SJCRH30 (cell line): ENCODE measurements around the gene BICDL1. TPM values are rescaled to one million over a fixed set of nuclear protein-coding genes. Genes with fewer than 3 reads are reported as not detected.

ENCODE experiments used
- DNase-seq, 2 experiments: peaks; one replicate each; pipeline ENCODE4 v3.0.0-alpha.2; 2015 to 2020
- H3K27ac ChIP-seq: fragments of 250-450 bp; sonication (Bioruptor Pico); 2 replicates; pipeline ENCODE4 v1.5.1; 2020; ENCODE audit warnings: mild to moderate bottlenecking, moderate library complexity
- H3K27me3 ChIP-seq: fragments of 250-450 bp; sonication (Bioruptor Pico); 2 replicates; pipeline ENCODE4 v1.5.1; 2020; ENCODE audit warnings: mild to moderate bottlenecking, moderate library complexity
- H3K36me3 ChIP-seq: fragments of 250-450 bp; sonication (Bioruptor Pico); 2 replicates; pipeline ENCODE4 v1.5.1; 2020; ENCODE audit warnings: mild to moderate bottlenecking, moderate library complexity
- H3K4me1 ChIP-seq: fragments of 250-450 bp; sonication (Bioruptor Pico); 2 replicates; pipeline ENCODE4 v1.5.1; 2020; ENCODE audit warnings: mild to moderate bottlenecking, moderate library complexity
- H3K4me3 ChIP-seq: fragments of 250-450 bp; sonication (Bioruptor Pico); 2 replicates; pipeline ENCODE4 v1.5.1; 2020; ENCODE audit warnings: mild to moderate bottlenecking, moderate library complexity
- H3K9me3 ChIP-seq: fragments of 250-450 bp; sonication (Bioruptor Pico); replicated peaks from 2 replicates; pipeline ENCODE4 v1.5.1; 2020; ENCODE audit warnings: mild to moderate bottlenecking, moderate library complexity
- total RNA-seq: library from RNA; depleted of rRNA; stranded (reverse); fragments of >200 nt; shearing (Covaris generic); gene quantifications from 2 replicates; pipeline ENCODE4 v1.2.3, GENCODE V29; 2014

Gene BICDL1
- total RNA-seq, 1 experiment from 2014 or later, result not detected

DNA sequence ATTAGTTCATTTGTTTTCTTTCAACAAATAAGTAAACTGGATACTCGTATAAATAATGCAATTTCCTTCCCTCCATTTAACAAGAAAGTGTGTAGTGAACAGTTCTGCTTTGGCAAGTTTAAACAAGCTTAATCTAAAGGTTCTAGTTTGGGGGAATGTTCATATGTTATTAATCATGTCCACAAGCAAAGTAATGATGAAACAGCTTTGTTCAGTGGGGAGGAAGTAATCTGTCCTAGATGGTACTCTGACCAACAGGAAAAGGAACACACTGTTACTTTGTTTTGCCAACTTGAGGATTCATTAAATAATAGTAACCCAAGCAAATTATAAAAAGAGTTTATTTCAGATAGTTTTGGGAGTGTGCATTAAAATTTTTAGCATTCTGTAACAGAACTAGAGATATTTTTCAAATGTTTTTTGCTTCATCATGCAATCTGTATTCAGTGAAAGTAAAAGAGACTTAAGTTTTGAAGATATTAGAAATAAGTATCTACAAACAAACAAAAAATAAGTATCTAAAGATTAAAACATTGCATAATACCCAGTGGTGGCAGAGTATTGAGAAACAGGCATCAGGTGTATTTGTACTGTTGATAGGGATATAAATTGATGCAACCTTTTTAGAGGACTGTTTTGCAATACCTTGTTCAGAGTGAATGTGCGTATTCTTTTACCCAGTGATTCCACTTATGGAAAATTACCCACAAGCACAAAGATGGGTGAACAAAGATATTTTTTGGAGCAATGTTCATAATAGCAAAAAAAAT is 66.4 kb downstream of the BICDL1 start:
- H3K9me3 ChIP-seq, result no peaks in the 10 kb centered on the region

DNA sequence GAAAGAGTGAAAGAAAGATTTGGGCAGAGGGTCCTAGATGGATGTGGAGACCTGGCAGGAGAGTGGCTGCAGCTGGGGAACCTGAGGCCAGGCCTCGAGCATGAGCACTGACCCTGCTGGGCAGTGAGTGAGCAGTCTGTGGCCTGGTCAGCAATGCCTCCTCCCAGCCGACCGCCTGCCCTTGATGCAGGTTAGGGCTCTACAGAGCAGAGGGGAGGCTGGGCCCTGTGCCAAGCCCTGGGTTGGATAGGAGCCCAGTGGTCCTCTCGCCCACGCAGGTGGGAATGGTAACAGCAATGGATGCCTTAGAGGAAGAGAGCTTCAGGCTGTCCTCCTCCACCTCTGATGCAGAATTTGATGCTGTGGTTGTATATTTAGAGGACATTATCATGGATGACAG is 67.7 kb downstream of the BICDL1 start:
- Histone ChIP-seq H3K27me3 (peaks cover 6% of the 10 kb centered on the region; the same call in 1 of the 2 replicates), H3K27ac (no peak overlapping the region), H3K4me1 (no peaks in the 10 kb centered on the region), H3K9me3 (no peaks in the 10 kb centered on the region), H3K36me3 (no peaks in the 10 kb centered on the region), H3K4me3 (no peak overlapping the region)
- DNase-seq, result no peak

More for the DNA sequence above, 66.4 kb downstream of the BICDL1 start:
- peaks cover 2% of the 10 kb centered on the region; the same call in 1 of the 2 replicates for H3K27me3 ChIP-seq
- H3K27ac ChIP-seq, result no peak overlapping the region
- no peaks in the 10 kb centered on the region for H3K4me1 ChIP-seq
- no peak for DNase-seq
- H3K36me3 ChIP-seq, result no peaks in the 10 kb centered on the region
- H3K4me3 ChIP-seq, result no peak overlapping the region

- H3K9me3 ChIP-seq, result no peaks in the 10 kb centered on the region
- peaks cover 6% of the 10 kb centered on the region; the same call in 1 of the 2 replicates for H3K27me3 ChIP-seq
- no peak for DNase-seq
- no peak overlapping the region for H3K4me3 ChIP-seq
- no peaks in the 10 kb centered on the region for H3K4me1 ChIP-seq
- no peak overlapping the region for H3K27ac ChIP-seq
- H3K36me3 ChIP-seq, result no peaks in the 10 kb centered on the region
These were observed 71.2 kb downstream of the BICDL1 start for GRCh38 chr12:120060196-120060595.

DNA sequence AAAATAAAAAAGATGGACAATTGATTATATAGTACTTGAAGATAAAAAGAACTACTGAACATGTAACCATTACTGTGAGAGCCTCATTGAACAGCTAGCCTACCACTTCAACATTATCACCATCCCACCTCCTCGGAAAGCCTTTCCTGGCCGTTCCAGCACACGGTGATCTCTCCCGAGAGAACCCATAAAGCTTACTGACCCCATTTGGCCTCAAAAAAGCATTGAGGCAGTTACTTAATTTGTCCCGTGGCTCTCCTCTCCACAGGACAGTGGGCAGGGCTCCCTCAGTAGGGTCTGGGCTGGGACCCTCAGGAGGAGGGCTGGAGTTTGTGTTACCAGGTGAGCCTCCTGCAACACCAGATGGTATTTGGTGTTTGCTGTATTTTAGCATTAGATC is 71.7 kb downstream of the BICDL1 start:
- Histone ChIP-seq H3K4me1 (no peaks in the 10 kb centered on the region), H3K4me3 (no peak overlapping the region), H3K36me3 (no peaks in the 10 kb centered on the region), H3K9me3 (no peaks in the 10 kb centered on the region), H3K27me3 (peaks cover 6% of the 10 kb centered on the region; the same call in 1 of the 2 replicates), H3K27ac (no peak overlapping the region)
- DNase-seq, result no peak

GRCh38 chr12:120061575-120062214 is 72.7 kb downstream of the BICDL1 start:
- H3K36me3 ChIP-seq, result no peaks in the 10 kb centered on the region
- H3K9me3 ChIP-seq, result no peaks in the 10 kb centered on the region
- no peaks in the 10 kb centered on the region for H3K4me1 ChIP-seq
- no peak overlapping the region for H3K4me3 ChIP-seq
- peaks cover 6% of the 10 kb centered on the region; the same call in 1 of the 2 replicates for H3K27me3 ChIP-seq
- H3K27ac ChIP-seq, result no peak overlapping the region
- no peak for DNase-seq

DNA sequence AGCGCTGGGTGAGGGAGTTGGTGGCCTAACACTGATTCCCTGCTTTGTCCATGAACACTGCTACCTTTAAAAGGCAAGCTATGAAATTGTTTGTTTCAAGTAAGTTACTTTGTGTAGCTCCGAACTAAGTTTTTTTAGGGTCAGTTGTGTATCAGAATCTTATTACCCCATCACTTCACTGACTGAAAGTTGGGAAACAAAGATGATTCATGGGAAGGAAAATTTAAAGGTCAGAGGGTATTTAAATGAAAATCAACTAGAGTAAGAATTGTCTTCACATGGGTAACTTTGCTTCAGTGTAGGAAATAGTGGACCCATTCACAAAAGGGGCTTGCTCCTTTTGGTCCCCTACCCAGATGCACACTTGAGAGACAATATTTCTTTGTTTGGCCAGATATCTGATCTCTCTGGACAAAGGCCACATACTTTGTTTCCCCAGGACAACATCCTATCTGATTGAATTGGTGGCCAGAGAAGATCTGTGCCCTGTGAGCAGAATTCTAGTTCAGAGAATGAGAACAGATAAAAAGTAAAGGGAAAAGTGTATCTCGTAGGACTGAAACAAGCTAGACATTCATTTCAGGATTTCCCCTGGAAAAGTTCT is 74.0 kb downstream of the BICDL1 start:
- H3K27me3 ChIP-seq, result peaks cover 6% of the 10 kb centered on the region; the same call in 1 of the 2 replicates
- no peaks in the 10 kb centered on the region for H3K36me3 ChIP-seq
- no peaks in the 10 kb centered on the region for H3K9me3 ChIP-seq
- no peak overlapping the region for H3K4me3 ChIP-seq
- DNase-seq, result no peak
- no peak overlapping the region for H3K27ac ChIP-seq
- no peaks in the 10 kb centered on the region for H3K4me1 ChIP-seq

DNA sequence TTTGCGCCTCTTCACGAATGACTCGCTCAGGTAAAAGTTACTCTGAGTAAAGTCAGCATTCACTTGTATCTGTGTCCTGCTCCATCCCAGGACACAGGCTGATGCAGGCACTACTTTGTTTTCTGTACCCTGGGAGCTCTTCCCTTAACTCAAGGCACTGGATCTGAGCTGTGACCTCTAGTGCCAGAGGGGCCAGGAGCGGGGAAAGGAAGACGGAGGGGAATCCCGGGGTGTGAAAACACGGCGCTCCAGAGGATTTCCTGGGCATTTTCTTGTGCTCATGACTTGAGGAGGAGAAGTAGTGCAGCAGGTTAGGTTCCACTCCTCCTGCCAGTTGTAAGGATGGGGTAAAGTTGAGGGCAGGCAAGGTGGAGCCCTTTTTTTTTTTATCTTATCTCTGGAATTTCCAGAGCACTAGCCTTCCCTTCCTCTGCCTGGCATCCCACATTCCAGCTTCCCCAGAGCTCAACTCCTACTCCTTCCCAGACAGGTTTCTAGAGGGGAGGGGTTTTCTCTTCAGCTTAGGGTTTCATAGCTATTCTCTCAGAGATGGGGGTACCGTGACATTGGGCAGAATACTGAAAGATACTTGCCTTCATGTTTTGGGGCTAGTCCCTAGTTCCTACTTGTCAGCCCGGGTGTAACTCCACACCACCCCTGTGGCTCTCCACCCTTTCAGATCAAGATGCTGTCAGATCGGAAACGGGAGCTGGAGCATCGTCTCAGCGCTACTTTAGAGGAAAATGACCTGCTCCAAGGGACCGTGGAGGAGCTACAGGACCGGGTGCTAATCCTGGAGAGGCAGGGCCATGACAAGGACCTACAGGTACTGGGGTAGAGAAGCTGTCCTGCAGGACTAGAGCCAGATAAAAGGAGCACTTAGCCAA is 75.3 kb downstream of the BICDL1 start:
- Histone ChIP-seq H3K27ac (no peak overlapping the region), H3K9me3 (no peaks in the 10 kb centered on the region), H3K4me1 (no peaks in the 10 kb centered on the region), H3K27me3 (peaks cover 3% of the 10 kb centered on the region; the same call in 1 of the 2 replicates), H3K4me3 (no peak overlapping the region), H3K36me3 (no peaks in the 10 kb centered on the region)
- DNase-seq, result no peak

DNA sequence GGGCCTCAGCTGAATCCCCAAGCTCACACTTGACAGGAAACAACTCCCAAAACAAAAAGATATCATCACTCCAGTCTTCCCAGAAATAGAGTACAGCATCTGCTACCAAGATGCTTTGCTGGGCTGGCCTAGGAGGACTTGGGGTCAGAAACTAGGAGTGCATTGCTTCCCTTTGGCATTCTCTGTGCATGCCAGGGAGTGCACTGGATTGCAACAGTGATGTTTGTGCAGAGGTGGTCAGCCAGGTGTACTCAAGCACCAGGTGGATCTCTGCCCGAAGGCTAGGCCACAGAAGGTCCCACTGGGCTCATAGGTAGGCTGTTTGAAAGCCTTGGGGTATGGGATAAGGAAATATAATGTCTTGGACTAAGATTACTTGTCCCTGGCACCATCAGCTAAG is 76.4 kb downstream of the BICDL1 start:
- no peaks in the 10 kb centered on the region for H3K9me3 ChIP-seq
- H3K4me3 ChIP-seq, result no peak overlapping the region
- H3K36me3 ChIP-seq, result no peaks in the 10 kb centered on the region
- H3K4me1 ChIP-seq, result no peaks in the 10 kb centered on the region
- no peak for DNase-seq
- 0 out of 2 replicates have a peak, but pooled peaks cover 3% of the 10 kb centered on the region for H3K27me3 ChIP-seq
- no peak overlapping the region for H3K27ac ChIP-seq

- Histone ChIP-seq H3K9me3 (no peaks in the 10 kb centered on the region), H3K27ac (no peak overlapping the region), H3K4me3 (no peak overlapping the region), H3K27me3 (no peaks in the 10 kb centered on the region), H3K4me1 (no peaks in the 10 kb centered on the region), H3K36me3 (no peaks in the 10 kb centered on the region)
- no peak for DNase-seq
These were observed 77.3 kb downstream of the BICDL1 start for GRCh38 chr12:120066341-120066740.

GRCh38 chr12:120067084-120067869 is 78.2 kb downstream of the BICDL1 start:
- Histone ChIP-seq H3K9me3 (no peaks in the 10 kb centered on the region), H3K36me3 (no peaks in the 10 kb centered on the region), H3K27me3 (no peaks in the 10 kb centered on the region), H3K4me1 (no peaks in the 10 kb centered on the region), H3K27ac (no peak overlapping the region), H3K4me3 (no peak overlapping the region)
- no peak for DNase-seq

DNA sequence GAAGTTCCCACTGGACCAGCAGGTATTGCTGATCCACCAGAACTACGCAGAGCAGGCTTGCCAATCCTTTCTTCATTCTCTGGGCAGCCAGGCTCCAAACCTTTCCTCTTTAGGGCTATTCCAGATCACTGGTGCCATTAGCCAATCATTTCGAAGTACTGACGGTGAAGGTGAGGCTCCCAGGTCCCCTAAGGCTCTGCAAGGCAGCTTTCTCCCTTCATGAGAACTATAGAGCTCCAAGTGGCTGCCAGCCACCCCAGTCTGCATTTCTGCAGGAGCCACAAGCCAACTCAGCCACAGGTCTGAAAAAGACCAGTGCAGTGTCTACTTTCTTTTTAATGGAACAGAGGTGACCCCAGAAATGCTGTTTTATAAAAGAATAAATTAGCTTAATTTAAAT is 78.9 kb downstream of the BICDL1 start:
- H3K27ac ChIP-seq, result no peak overlapping the region
- H3K36me3 ChIP-seq, result no peaks in the 10 kb centered on the region
- no peaks in the 10 kb centered on the region for H3K9me3 ChIP-seq
- H3K4me1 ChIP-seq, result no peaks in the 10 kb centered on the region
- no peaks in the 10 kb centered on the region for H3K27me3 ChIP-seq
- no peak for DNase-seq
- H3K4me3 ChIP-seq, result no peak overlapping the region

- DNase-seq, result no peak
- no peaks in the 10 kb centered on the region for H3K9me3 ChIP-seq
- no peaks in the 10 kb centered on the region for H3K27me3 ChIP-seq
- H3K4me1 ChIP-seq, result no peaks in the 10 kb centered on the region
- no peak overlapping the region for H3K27ac ChIP-seq
- H3K4me3 ChIP-seq, result no peak overlapping the region
- H3K36me3 ChIP-seq, result no peaks in the 10 kb centered on the region
These were observed 80.2 kb downstream of the BICDL1 start for GRCh38 chr12:120069278-120069677.

DNA sequence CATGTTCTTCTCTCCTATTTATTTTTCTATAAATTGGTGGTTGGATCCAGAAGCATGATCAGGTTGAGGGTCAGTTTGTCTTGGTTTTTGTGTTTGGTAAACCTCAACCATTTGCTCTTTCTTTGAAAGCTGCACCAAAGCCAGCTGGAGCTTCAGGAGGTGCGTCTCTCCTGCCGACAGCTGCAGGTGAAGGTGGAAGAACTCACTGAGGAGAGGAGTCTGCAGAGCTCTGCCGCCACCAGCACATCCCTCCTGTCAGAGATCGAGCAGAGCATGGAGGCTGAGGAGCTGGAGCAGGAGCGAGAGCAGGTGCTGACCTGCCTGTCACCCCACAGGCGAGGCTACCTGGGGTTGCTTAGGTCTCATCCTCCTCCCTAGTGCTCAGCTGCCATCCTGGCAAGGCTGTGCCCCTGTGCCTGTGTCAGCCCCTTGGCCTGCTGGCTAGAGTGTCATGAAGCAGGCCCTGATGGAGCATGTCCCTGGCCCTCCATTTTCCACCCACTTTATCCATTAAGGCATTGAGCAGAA is 82.5 kb downstream of the BICDL1 start:
- Histone ChIP-seq H3K4me1 (no peaks in the 10 kb centered on the region), H3K27me3 (no peaks in the 10 kb centered on the region), H3K27ac (no peak overlapping the region), H3K4me3 (no peak overlapping the region), H3K36me3 (no peaks in the 10 kb centered on the region), H3K9me3 (no peaks in the 10 kb centered on the region)
- no peak for DNase-seq
